CD4-positive, CD25-positive, alpha-beta regulatory T cell (primary cell): ENCODE measurements around the gene DLK1. TPM values are rescaled to one million over a fixed set of nuclear protein-coding genes. Genes with fewer than 3 reads are reported as not detected.

Experiments used
- ATAC-seq, 2 donors: fragments of 150-1000 bp; cut with Tn5 transposase; one replicate each; pipeline ENCODE4 v1.10.0; 2021; ENCODE audit warnings: low read depth in 2 of 2, moderate number of reproducible peaks in 2 of 2, moderate library complexity in 1 of 2
- DNase-seq, 3 donors: peaks; one replicate each; pipeline versions ENCODE4 v3.0.0 to v3.0.0-alpha.2; 2012 to 2022; ENCODE audit warnings: mixed read lengths in 1 of 3
- H3K27ac ChIP-seq: one replicate; pipeline ENCODE4 v1.7.0; 2013; ENCODE audit warnings: mild to moderate bottlenecking, low read length; ENCODE audit not compliant: insufficient read depth, poor library complexity, severe bottlenecking
- H3K27me3 ChIP-seq: one replicate; pipeline ENCODE4 v1.7.0; 2013; ENCODE audit warnings: low read length; ENCODE audit not compliant: control insufficient read depth, insufficient read depth
- H3K36me3 ChIP-seq: one replicate; pipeline ENCODE4 v1.7.0; 2013; ENCODE audit warnings: mild to moderate bottlenecking, low read length, moderate library complexity; ENCODE audit not compliant: control insufficient read depth, insufficient read depth
- H3K4me1 ChIP-seq: 2 replicates; pipeline ENCODE4 v1.7.0; 2013; ENCODE audit warnings: mild to moderate bottlenecking, low read length; ENCODE audit not compliant: insufficient read depth, control insufficient read depth, poor library complexity, severe bottlenecking
- H3K4me3 ChIP-seq: one replicate; pipeline ENCODE4 v1.7.0; 2013; ENCODE audit warnings: low read depth, mild to moderate bottlenecking, low read length, moderate library complexity
- H3K9me3 ChIP-seq, 2 experiments: 1 replicate in 1 of 2; 2 replicates in 1 of 2; pipeline ENCODE4 v1.7.0; 2013; ENCODE audit warnings: low read length in 2 of 2, mild to moderate bottlenecking in 1 of 2, moderate library complexity in 1 of 2; ENCODE audit not compliant: control insufficient read depth in 2 of 2
- H3K27ac Mint-ChIP-seq, 3 donors: one replicate each; pipeline ENCODE4 v1.8.0; 2020 to 2022; ENCODE audit warnings: mild to moderate bottlenecking in 3 of 3, mixed read lengths in 3 of 3, moderate library complexity in 2 of 3
- H3K27me3 Mint-ChIP-seq: one replicate; pipeline ENCODE4 v1.8.0; 2022; ENCODE audit warnings: mild to moderate bottlenecking, mixed read lengths
- H3K36me3 Mint-ChIP-seq: one replicate; pipeline ENCODE4 v1.8.0; 2020; ENCODE audit warnings: mixed read lengths
- H3K4me1 Mint-ChIP-seq, 4 donors: one replicate each; pipeline ENCODE4 v1.8.0; 2020 to 2022; ENCODE audit warnings: mixed read lengths in 4 of 4, mild to moderate bottlenecking in 1 of 4
- H3K4me3 Mint-ChIP-seq, 4 donors: one replicate each; pipeline ENCODE4 v1.8.0; 2020 to 2022; ENCODE audit warnings: mild to moderate bottlenecking in 4 of 4, mixed read lengths in 4 of 4, moderate library complexity in 3 of 4
- H3K9me3 Mint-ChIP-seq, 7 donors: one replicate each; pipeline ENCODE4 v1.8.0; 2020 to 2022; ENCODE audit warnings: mixed read lengths in 7 of 7, mild to moderate bottlenecking in 3 of 7, moderate library complexity in 2 of 7
- polyA plus RNA-seq, 4 donors: library from polyadenylated mRNA; unstranded; fragments of 300-500 nt; fragmentation: Illumina TruSeq; gene quantifications; one replicate each; pipeline ENCODE4 v1.2.3, GENCODE V29; 2021
- total RNA-seq: library from RNA; stranded (reverse); gene quantifications from one replicate; pipeline ENCODE4 v1.2.3, GENCODE V29; 2022

DLK1 gene
- total and polyA plus RNA-seq, 5 donors from 2014 or later = not detected

DNA sequence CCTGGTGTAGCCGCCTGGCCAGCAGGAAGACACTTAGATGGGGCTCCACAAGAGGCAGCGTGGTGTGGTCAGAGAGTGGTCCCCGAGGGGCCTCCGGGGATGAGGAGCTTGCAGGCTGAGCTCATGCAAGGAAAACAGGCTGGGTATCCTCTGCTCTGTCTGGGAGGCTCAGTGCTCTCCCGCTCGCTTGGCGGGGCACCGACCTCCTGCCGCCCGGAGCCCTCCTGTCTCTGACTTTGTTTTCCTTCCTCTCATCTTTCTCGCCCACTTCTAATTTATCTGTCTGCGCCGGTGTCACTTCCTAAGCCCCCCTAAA, 31.3 kb upstream of the DLK1 start:
- no peak overlapping the region for H3K27ac Mint-ChIP-seq
- H3K27me3 ChIP-seq = no peaks in the 10 kb centered on the region
- no peaks in the 10 kb centered on the region for H3K9me3 ChIP-seq
- no peaks in the 10 kb centered on the region for H3K4me1 Mint-ChIP-seq
- no peaks in the 10 kb centered on the region for H3K9me3 Mint-ChIP-seq
- ATAC-seq = no peak
- peaks cover 4% of the 10 kb centered on the region for H3K27me3 Mint-ChIP-seq
- H3K36me3 Mint-ChIP-seq = no peaks in the 10 kb centered on the region
- no peaks in the 10 kb centered on the region for H3K36me3 ChIP-seq
- no peaks in the 10 kb centered on the region for H3K4me1 ChIP-seq
- DNase-seq = no peak
- H3K4me3 ChIP-seq = no peak overlapping the region
- H3K4me3 Mint-ChIP-seq = no peak overlapping the region
- no peak overlapping the region for H3K27ac ChIP-seq

DNA sequence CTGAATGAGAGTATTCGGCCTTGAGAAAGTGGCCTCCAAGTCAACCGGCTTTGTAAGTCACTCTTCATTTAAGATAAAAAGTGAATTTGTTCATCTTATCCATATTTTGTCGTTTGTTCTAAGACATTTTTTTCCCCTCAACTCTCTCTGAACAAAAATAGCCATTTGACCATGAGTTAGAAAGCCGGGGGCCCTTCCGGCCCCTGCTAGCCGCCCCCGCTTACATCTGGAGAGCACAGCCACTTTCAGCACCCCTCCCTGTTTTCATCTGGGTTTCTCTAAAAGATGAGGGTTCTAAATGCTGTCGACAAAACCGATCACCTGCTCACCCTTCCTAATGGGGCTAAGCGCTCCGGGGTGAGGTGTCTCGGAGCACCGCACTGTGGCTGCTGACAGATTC, 30.7 kb upstream of the DLK1 start:
- Histone ChIP-seq H3K27ac (no peak overlapping the region), H3K36me3 (no peaks in the 10 kb centered on the region), H3K9me3 (no peaks in the 10 kb centered on the region), H3K27me3 (no peaks in the 10 kb centered on the region), H3K4me3 (no peak overlapping the region), H3K4me1 (no peaks in the 10 kb centered on the region)
- DNase-seq (no peak), ATAC-seq (no peak)
- H3K4me3 Mint-ChIP-seq = no peak overlapping the region
- H3K36me3 Mint-ChIP-seq = no peaks in the 10 kb centered on the region
- peaks cover 4% of the 10 kb centered on the region for H3K27me3 Mint-ChIP-seq
- no peaks in the 10 kb centered on the region for H3K4me1 Mint-ChIP-seq
- H3K9me3 Mint-ChIP-seq = no peaks in the 10 kb centered on the region
- no peak overlapping the region for H3K27ac Mint-ChIP-seq

DNA sequence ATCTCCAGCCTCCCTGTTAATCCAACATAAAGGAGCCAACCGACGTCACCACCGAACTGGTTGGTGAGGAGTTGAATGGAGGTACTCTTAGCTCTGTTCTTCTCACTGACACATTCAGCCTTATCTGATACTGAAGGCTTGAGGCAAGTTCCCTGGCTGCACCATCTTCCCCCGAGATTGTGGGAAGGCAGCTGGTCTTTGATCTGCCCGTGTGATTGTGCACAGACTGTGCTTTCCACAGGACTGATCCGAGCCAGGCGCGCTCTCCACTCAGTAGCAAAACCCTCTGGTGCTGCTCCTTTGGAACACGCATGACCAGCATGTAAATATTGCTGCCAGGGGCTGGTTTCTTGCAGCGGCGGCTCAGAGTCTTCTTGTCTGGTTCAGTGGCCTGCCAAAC, 30.1 kb upstream of the DLK1 start:
- no peaks in the 10 kb centered on the region for H3K36me3 ChIP-seq
- ATAC-seq (no peak), DNase-seq (no peak)
- H3K36me3 Mint-ChIP-seq = no peaks in the 10 kb centered on the region
- no peak overlapping the region for H3K4me3 ChIP-seq
- H3K9me3 ChIP-seq = no peaks in the 10 kb centered on the region
- no peak overlapping the region for H3K27ac ChIP-seq
- no peaks in the 10 kb centered on the region for H3K4me1 ChIP-seq
- H3K27ac Mint-ChIP-seq = no peak overlapping the region
- peaks cover 4% of the 10 kb centered on the region for H3K27me3 Mint-ChIP-seq
- H3K4me1 Mint-ChIP-seq = no peaks in the 10 kb centered on the region
- H3K4me3 Mint-ChIP-seq = no peak overlapping the region
- H3K27me3 ChIP-seq = no peaks in the 10 kb centered on the region
- H3K9me3 Mint-ChIP-seq = no peaks in the 10 kb centered on the region

DNA sequence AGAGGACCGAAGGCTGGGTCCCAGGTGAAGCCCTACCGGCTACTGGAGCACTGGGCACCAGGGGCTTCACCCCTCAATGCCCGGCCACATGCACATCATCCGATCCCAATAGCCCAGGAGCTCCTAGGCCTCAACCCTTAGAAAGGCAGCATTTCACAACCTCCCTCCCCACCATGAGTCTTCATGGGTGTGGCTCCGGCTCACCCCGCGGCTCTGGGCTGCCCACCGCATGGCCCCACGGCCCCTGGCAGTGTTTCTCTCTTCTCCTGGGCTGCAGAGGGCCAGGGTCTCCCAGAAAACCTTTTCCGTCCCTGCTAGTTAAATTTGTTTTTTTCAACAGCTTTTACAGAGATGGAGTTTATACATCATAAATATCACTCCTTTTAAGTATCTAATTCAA, 28.6 kb upstream of the DLK1 start:
- H3K4me3 Mint-ChIP-seq = no peak overlapping the region
- H3K27me3 Mint-ChIP-seq = peaks cover 4% of the 10 kb centered on the region
- Histone ChIP-seq H3K4me1 (no peaks in the 10 kb centered on the region), H3K9me3 (no peaks in the 10 kb centered on the region), H3K27ac (no peak overlapping the region), H3K36me3 (no peaks in the 10 kb centered on the region), H3K27me3 (no peaks in the 10 kb centered on the region), H3K4me3 (no peak overlapping the region)
- no peaks in the 10 kb centered on the region for H3K4me1 Mint-ChIP-seq
- no peak for ATAC-seq
- no peak overlapping the region for H3K27ac Mint-ChIP-seq
- no peaks in the 10 kb centered on the region for H3K36me3 Mint-ChIP-seq
- DNase-seq = no peak
- H3K9me3 Mint-ChIP-seq = no peaks in the 10 kb centered on the region

DNA sequence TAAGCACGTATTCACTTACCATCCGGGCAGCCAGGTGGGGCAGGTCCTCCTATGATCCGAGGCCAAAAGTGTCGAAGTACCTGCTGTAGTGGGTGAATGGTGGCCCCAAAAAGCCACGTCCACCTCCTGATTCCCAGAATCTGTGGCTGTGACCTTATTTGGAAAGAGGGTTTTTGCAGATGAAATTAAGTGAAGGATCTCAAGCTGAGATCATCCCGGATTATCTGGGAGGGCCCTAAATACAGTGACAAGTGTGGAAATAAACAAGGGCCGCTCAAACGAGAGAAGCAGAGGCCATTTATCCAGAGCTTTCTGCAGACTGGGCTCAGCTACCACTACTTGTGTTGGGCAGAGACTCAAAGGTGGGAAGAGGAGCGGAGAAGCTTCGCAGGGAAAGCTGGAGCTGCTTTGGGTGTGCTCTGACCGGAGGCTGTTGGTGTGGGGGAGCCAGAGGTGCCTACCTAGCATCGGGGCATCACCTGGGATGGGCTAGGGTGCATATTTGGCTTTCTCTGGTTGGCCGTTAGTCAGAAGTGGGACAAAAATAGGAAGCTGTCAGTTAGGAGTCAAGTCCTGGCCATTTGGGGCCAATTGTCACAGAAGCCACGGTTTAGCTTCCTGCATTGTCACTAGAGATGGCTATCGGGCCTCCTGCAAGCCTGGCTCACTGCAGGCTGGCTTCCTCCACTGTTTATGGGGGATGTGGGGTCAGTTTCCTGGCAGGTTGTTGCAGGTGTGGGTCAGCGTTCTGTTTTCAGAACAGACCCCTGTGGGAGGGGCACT, 27.8 kb upstream of the DLK1 start:
- Histone ChIP-seq H3K9me3 (no peaks in the 10 kb centered on the region), H3K27me3 (no peaks in the 10 kb centered on the region), H3K4me1 (no peaks in the 10 kb centered on the region), H3K4me3 (no peak overlapping the region), H3K27ac (no peak overlapping the region), H3K36me3 (no peaks in the 10 kb centered on the region)
- ATAC-seq (no peak), DNase-seq (no peak)
- H3K4me3 Mint-ChIP-seq = no peak overlapping the region
- H3K4me1 Mint-ChIP-seq = no peaks in the 10 kb centered on the region
- no peaks in the 10 kb centered on the region for H3K36me3 Mint-ChIP-seq
- H3K27me3 Mint-ChIP-seq = peaks cover 4% of the 10 kb centered on the region
- H3K27ac Mint-ChIP-seq = no peak overlapping the region
- H3K9me3 Mint-ChIP-seq = no peaks in the 10 kb centered on the region

DNA sequence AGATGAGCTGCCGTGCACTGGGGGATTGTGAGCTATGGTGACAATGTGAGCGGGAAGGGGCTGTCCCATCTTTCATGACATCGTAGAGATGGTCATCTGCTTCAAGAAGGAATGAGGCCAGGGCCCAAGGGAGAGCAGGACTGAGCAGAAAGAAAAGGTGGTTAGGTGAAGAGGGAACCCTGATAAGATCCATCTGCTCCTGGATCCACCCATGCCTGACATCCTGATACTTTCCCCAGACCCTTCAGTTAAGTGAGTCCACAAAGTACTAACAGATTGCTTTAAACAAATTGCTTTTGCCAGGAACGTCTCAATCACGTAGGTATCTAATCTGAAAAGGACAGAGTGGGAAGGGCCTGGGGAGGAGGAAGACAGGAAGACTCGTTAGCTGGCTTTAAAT, 25.4 kb upstream of the DLK1 start:
- Mint-ChIP-seq H3K27me3 (peaks cover 4% of the 10 kb centered on the region), H3K4me3 (no peak overlapping the region), H3K36me3 (no peaks in the 10 kb centered on the region), H3K9me3 (no peaks in the 10 kb centered on the region), H3K4me1 (peaks cover 0 to 2% (median 0%) of the 10 kb centered on the region in 4 donors), H3K27ac (no peak overlapping the region)
- DNase-seq (no peak), ATAC-seq (no peak)
- no peaks in the 10 kb centered on the region for H3K27me3 ChIP-seq
- no peak overlapping the region for H3K4me3 ChIP-seq
- no peak overlapping the region for H3K27ac ChIP-seq
- H3K36me3 ChIP-seq = no peaks in the 10 kb centered on the region
- H3K9me3 ChIP-seq = no peaks in the 10 kb centered on the region
- no peaks in the 10 kb centered on the region for H3K4me1 ChIP-seq

DNA sequence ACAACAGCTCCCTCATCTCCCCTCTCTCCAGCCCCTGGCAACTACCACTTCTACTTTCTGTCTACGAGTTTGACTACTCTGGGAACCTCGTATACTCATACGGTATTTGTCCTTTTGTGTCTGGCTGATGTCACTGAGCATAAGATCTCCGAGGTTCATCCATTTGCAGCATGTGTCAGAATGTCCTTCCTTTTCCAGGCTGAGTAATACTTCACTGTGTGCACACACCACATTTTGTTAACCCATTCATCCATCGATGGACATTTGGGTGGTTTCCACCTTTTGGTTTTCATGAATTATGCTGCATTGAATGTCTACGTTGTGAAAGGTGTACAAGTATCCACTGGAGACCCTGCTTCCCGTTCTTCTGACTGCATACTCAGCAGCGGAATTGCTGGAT, 24.1 kb upstream of the DLK1 start:
- Mint-ChIP-seq H3K27me3 (peaks cover 4% of the 10 kb centered on the region), H3K36me3 (no peaks in the 10 kb centered on the region), H3K4me1 (peaks cover 0 to 2% (median under 1%) of the 10 kb centered on the region in 4 donors), H3K9me3 (peaks cover 0 to 3% (median 0%) of the 10 kb centered on the region in 7 donors), H3K4me3 (no peak overlapping the region), H3K27ac (no peak overlapping the region)
- no peak overlapping the region for H3K4me3 ChIP-seq
- DNase-seq = no peak
- no peaks in the 10 kb centered on the region for H3K36me3 ChIP-seq
- H3K9me3 ChIP-seq = no peaks in the 10 kb centered on the region
- no peak overlapping the region for H3K27ac ChIP-seq
- no peak for ATAC-seq
- no peaks in the 10 kb centered on the region for H3K4me1 ChIP-seq
- H3K27me3 ChIP-seq = no peaks in the 10 kb centered on the region

DNA sequence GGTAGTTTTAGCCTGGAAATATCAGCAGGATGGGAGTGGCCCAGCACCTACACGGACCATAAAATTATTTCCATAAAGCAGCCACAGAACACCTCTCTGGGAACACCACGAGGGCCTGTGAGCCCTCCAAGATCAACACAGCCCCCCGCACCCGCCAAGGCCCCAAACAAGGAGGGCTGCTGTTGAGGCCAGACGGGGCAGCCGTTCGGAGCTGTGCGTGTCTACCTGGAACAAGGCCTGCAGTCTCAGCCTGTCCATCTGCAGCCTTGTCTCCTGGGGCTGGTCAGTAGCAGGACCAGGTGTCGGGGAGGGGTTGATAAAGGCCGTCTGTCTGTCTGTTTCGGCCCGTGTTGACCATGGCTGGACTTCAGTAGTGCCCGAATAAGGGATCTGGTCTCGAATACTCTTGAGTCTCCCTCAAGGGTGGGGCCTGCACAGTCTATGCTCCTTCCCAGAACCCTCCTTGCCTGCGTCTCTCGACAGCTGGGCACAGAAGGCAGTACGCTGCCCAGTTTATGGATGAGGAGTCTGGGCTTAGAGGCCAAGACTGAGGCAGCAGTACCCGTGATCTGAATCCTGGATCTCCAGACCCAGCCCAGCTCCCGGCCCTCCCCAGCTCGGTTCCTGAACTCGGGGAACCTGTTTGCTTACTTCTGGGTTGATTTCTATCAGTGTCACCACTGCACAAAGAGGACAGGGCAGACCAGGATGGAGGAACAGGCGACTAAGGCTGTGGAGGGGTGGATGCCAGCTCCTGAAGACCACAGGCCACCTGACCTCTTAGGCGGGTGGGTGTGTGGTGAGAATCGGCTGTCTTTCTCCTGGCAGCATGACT, 23.1 kb upstream of the DLK1 start:
- Mint-ChIP-seq H3K27me3 (peaks cover 4% of the 10 kb centered on the region), H3K9me3 (peaks cover 0 to 3% (median 0%) of the 10 kb centered on the region in 7 donors), H3K36me3 (no peaks in the 10 kb centered on the region), H3K4me1 (peaks cover 0 to 2% (median under 1%) of the 10 kb centered on the region in 4 donors), H3K4me3 (no peak overlapping the region), H3K27ac (no peak overlapping the region)
- DNase-seq = no peak
- ATAC-seq = no peak
- Histone ChIP-seq H3K36me3 (no peaks in the 10 kb centered on the region), H3K4me1 (no peaks in the 10 kb centered on the region), H3K27me3 (no peaks in the 10 kb centered on the region), H3K9me3 (no peaks in the 10 kb centered on the region), H3K27ac (no peak overlapping the region), H3K4me3 (no peak overlapping the region)
